ENCODE measurements around the gene TRIM24. TPM values are rescaled to one million over a fixed set of nuclear protein-coding genes. Genes with fewer than 3 reads are reported as not detected.

Gene TRIM24
- total and polyA plus RNA-seq, 4 donors, result 7.0 to 33.0 (median 17.4) TPM

GRCh38 chr7:138559448-138559847 is 99.4 kb downstream of the TRIM24 start:
- Histone ChIP-seq H3K36me3 (ENCODE audit: control insufficient read depth in 4 of 4, insufficient read depth in 4 of 4, low read length in 4 of 4) (peaks cover 39 to 98% (median 77%) of the 10 kb centered on the region in 4 donors), H3K27me3 (ENCODE audit: control insufficient read depth in 3 of 3, insufficient read depth in 3 of 3, low read length in 2 of 3) (no peaks in the 10 kb centered on the region), H3K4me3 (no peak overlapping the region), H3K9ac (ENCODE audit: insufficient read depth in 1 of 2, low read length in 2 of 2) (no peak overlapping the region), H3K27ac (ENCODE audit: low read depth in 1 of 2, low read length in 1 of 2) (no peak overlapping the region), H3K4me1 (ENCODE audit: control insufficient read depth in 5 of 5, insufficient read depth in 5 of 5, low read length in 5 of 5) (peaks cover 0 to 3% (median 0%) of the 10 kb centered on the region in 5 donors), H3K9me3 (ENCODE audit: control insufficient read depth in 4 of 4, insufficient read depth in 3 of 4, low read length in 3 of 4) (peaks cover 16 to 57% (median 34%) of the 10 kb centered on the region in 4 donors)
- DNase-seq, result no peak
- WGBS, 2 donors, result 100% methylated on average over 5 of the region's 5 CpGs
- TF ChIP-seq, protein P1, sequence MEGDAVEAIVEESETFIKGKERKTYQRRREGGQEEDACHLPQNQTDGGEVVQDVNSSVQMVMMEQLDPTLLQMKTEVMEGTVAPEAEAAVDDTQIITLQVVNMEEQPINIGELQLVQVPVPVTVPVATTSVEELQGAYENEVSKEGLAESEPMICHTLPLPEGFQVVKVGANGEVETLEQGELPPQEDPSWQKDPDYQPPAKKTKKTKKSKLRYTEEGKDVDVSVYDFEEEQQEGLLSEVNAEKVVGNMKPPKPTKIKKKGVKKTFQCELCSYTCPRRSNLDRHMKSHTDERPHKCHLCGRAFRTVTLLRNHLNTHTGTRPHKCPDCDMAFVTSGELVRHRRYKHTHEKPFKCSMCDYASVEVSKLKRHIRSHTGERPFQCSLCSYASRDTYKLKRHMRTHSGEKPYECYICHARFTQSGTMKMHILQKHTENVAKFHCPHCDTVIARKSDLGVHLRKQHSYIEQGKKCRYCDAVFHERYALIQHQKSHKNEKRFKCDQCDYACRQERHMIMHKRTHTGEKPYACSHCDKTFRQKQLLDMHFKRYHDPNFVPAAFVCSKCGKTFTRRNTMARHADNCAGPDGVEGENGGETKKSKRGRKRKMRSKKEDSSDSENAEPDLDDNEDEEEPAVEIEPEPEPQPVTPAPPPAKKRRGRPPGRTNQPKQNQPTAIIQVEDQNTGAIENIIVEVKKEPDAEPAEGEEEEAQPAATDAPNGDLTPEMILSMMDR (IDR thresholded peaks at IDR 0.05; ENCODE audit: control extremely low read depth, extremely low read depth), result no peak
- ATAC-seq (ENCODE audit: insufficient read depth, low FRiP score), result no peak

- Histone ChIP-seq H3K36me3 (ENCODE audit: control insufficient read depth in 4 of 4, insufficient read depth in 4 of 4, low read length in 4 of 4) (peaks cover 36 to 85% (median 62%) of the 10 kb centered on the region in 4 donors), H3K9me3 (ENCODE audit: control insufficient read depth in 4 of 4, insufficient read depth in 3 of 4, low read length in 3 of 4) (peaks cover 4 to 45% (median 25%) of the 10 kb centered on the region in 4 donors), H3K4me3 (no peak overlapping the region), H3K4me1 (ENCODE audit: control insufficient read depth in 5 of 5, insufficient read depth in 5 of 5, low read length in 5 of 5) (peaks cover 0 to 3% (median 0%) of the 10 kb centered on the region in 5 donors), H3K27me3 (ENCODE audit: control insufficient read depth in 3 of 3, insufficient read depth in 3 of 3, low read length in 2 of 3) (no peaks in the 10 kb centered on the region), H3K9ac (ENCODE audit: insufficient read depth in 1 of 2, low read length in 2 of 2) (no peak overlapping the region), H3K27ac (ENCODE audit: low read depth in 1 of 2, low read length in 1 of 2) (peak overlapping the region in 1 of 2 donors; percentile 34)
- DNase-seq, result peak in 2 of 3 donors; percentile 4 to 25
- WGBS, 2 donors, result 73 to 84% methylated on average over 4 of the region's 4 CpGs
- no peak for ATAC-seq (ENCODE audit: insufficient read depth, low FRiP score)
- TF ChIP-seq, protein P1 (IDR thresholded peaks at IDR 0.05; ENCODE audit: control extremely low read depth, extremely low read depth), result no peak
Measured at GRCh38 chr7:138563808-138564207, 103.7 kb downstream of the TRIM24 start.

- no peaks in the 10 kb centered on the region for H3K27me3 ChIP-seq (ENCODE audit: control insufficient read depth in 3 of 3, insufficient read depth in 3 of 3, low read length in 2 of 3)
- H3K4me1 ChIP-seq (ENCODE audit: control insufficient read depth in 5 of 5, insufficient read depth in 5 of 5, low read length in 5 of 5), result peaks cover 0 to 3% (median 0%) of the 10 kb centered on the region in 5 donors
- no peak overlapping the region for H3K4me3 ChIP-seq
- WGBS, 2 donors, result 71 to 79% methylated on average over 5 of the region's 5 CpGs
- peaks cover 35 to 80% (median 60%) of the 10 kb centered on the region in 4 donors for H3K36me3 ChIP-seq (ENCODE audit: control insufficient read depth in 4 of 4, insufficient read depth in 4 of 4, low read length in 4 of 4)
- peak; percentile 53 for ATAC-seq (ENCODE audit: insufficient read depth, low FRiP score)
- H3K9ac ChIP-seq (ENCODE audit: insufficient read depth in 1 of 2, low read length in 2 of 2), result no peak overlapping the region
- peak in 2 of 3 donors; percentile 31 to 59 for DNase-seq
- no peak overlapping the region for H3K27ac ChIP-seq (ENCODE audit: low read depth in 1 of 2, low read length in 1 of 2)
- H3K9me3 ChIP-seq (ENCODE audit: control insufficient read depth in 4 of 4, insufficient read depth in 3 of 4, low read length in 3 of 4), result peaks cover 4 to 42% (median 23%) of the 10 kb centered on the region in 4 donors
- TF ChIP-seq, protein P1 (IDR thresholded peaks at IDR 0.05; ENCODE audit: control extremely low read depth, extremely low read depth), result no peak
Measured at GRCh38 chr7:138564365-138564764, 104.3 kb downstream of the TRIM24 start.

DNA sequence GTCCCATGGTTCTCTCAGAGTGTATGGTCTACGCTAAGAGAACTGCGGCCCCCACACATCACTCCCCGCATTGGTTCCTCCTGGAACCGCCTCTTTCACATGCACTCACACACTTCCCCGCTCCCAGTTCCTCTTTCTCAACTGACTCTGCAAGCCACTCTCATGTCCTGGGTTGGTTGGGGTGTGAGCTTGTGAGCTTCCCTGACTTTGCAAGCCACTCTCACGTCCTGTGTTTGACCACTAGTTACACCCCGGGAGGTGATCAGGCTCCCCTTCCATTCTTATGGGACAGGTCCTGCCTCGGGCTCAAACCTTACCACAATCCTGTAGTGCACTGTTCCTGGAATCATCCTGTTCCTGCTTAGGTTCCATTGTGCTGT is 105.0 kb downstream of the TRIM24 start:
- 80 to 88% methylated on average over 8 of the region's 8 CpGs for whole genome bisulfite sequencing, 2 donors
- ATAC-seq (ENCODE audit: insufficient read depth, low FRiP score) (peak; percentile 48), DNase-seq (no peak)
- Histone ChIP-seq H3K9ac (ENCODE audit: insufficient read depth in 1 of 2, low read length in 2 of 2) (no peak overlapping the region), H3K9me3 (ENCODE audit: control insufficient read depth in 4 of 4, insufficient read depth in 3 of 4, low read length in 3 of 4) (peaks cover 4 to 36% (median 21%) of the 10 kb centered on the region in 4 donors), H3K4me3 (no peak overlapping the region), H3K36me3 (ENCODE audit: control insufficient read depth in 4 of 4, insufficient read depth in 4 of 4, low read length in 4 of 4) (peaks cover 35 to 75% (median 55%) of the 10 kb centered on the region in 4 donors), H3K27me3 (ENCODE audit: control insufficient read depth in 3 of 3, insufficient read depth in 3 of 3, low read length in 2 of 3) (no peaks in the 10 kb centered on the region), H3K27ac (ENCODE audit: low read depth in 1 of 2, low read length in 1 of 2) (no peak overlapping the region), H3K4me1 (ENCODE audit: control insufficient read depth in 5 of 5, insufficient read depth in 5 of 5, low read length in 5 of 5) (peaks cover 0 to 3% (median 0%) of the 10 kb centered on the region in 5 donors)
- TF ChIP-seq, protein P1 (IDR thresholded peaks at IDR 0.05; ENCODE audit: control extremely low read depth, extremely low read depth), result no peak
